GM19397 (cell line): Measurements from ENCODE around the gene SEC16A.
"Not testable (repeated sequence)": the region's sequence is repeated elsewhere in the genome, so short reads cannot be mapped to it uniquely, and the experiment has no call there.

Source experiments
- ATAC-seq: cut with Tn5 transposase; IDR thresholded peaks from one replicate; pipeline ENCODE4 v1.9.1; 2021; ENCODE audit warnings: mild to moderate bottlenecking, moderate library complexity; ENCODE audit not compliant: unreplicated experiment

Gene SEC16A

GRCh38 chr9:136425367-136425766 lies 57.5 kb downstream of the SEC16A start:
- not testable (repeated sequence) for ATAC-seq

- ATAC-seq = no peak
Measured at GRCh38 chr9:136424750-136425362, 58.0 kb downstream of the SEC16A start.

- ATAC-seq = no peak
Measured at GRCh38 chr9:136423432-136424146, 59.3 kb downstream of the SEC16A start.

- no peak for ATAC-seq
Measured at GRCh38 chr9:136422876-136423275, 60.0 kb downstream of the SEC16A start.

- no peak for ATAC-seq
Measured at GRCh38 chr9:136421791-136422190, 61.0 kb downstream of the SEC16A start.

GRCh38 chr9:136419092-136419420 lies 63.8 kb downstream of the SEC16A start:
- ATAC-seq = no peak

GRCh38 chr9:136418182-136419091 lies 64.4 kb downstream of the SEC16A start:
- ATAC-seq = no peak

GRCh38 chr9:136416914-136417313 lies 65.9 kb downstream of the SEC16A start:
- no peak for ATAC-seq

GRCh38 chr9:136416427-136416826 lies 66.4 kb downstream of the SEC16A start:
- ATAC-seq = no peak

GRCh38 chr9:136412962-136413361 lies 69.9 kb downstream of the SEC16A start:
- ATAC-seq = no peak

- ATAC-seq = no peak
Measured at GRCh38 chr9:136411378-136411777, 71.5 kb downstream of the SEC16A start.

GRCh38 chr9:136410500-136411287 lies 72.1 kb downstream of the SEC16A start, which contains the start of the genes ENTR1 and PMPCA:
ENTR1 (minus strand) TSS chr9:136410614; CDS start chr9:136410397, 217 bp downstream.
PMPCA (plus strand) TSS chr9:136410658; CDS start chr9:136410669, 11 bp downstream.
- ATAC-seq = peak; percentile 78

- peak; percentile 18 for ATAC-seq
Measured at GRCh38 chr9:136409557-136410455, 73.0 kb downstream of the SEC16A start.

GRCh38 chr9:136407911-136408310 lies 74.9 kb downstream of the SEC16A start:
- no peak for ATAC-seq

- not testable (repeated sequence) for ATAC-seq
Measured at GRCh38 chr9:136407061-136407460, 75.8 kb downstream of the SEC16A start.

GRCh38 chr9:136405904-136406303 lies 76.9 kb downstream of the SEC16A start:
- not testable (repeated sequence) for ATAC-seq

- ATAC-seq = no peak
Measured at GRCh38 chr9:136405481-136405880, 77.4 kb downstream of the SEC16A start.

GRCh38 chr9:136404801-136405136 lies 78.1 kb downstream of the SEC16A start:
- ATAC-seq = no peak

- ATAC-seq = no peak
Measured at GRCh38 chr9:136403915-136404800, 78.7 kb downstream of the SEC16A start.
